NOMO-1 treated with DMSO at 0.1 percent for 48 hours (cell line): ENCODE data around the gene LRP1B.
A peak's percentile ranks its signal among the peaks of the same experiment; 100 is the strongest.

Source experiments
- DNase-seq: peaks from one replicate; lab custom pipeline; 2025; ENCODE audit not compliant: unreplicated experiment; lab: John Stamatoyannopoulos, UW

Gene LRP1B

DNA sequence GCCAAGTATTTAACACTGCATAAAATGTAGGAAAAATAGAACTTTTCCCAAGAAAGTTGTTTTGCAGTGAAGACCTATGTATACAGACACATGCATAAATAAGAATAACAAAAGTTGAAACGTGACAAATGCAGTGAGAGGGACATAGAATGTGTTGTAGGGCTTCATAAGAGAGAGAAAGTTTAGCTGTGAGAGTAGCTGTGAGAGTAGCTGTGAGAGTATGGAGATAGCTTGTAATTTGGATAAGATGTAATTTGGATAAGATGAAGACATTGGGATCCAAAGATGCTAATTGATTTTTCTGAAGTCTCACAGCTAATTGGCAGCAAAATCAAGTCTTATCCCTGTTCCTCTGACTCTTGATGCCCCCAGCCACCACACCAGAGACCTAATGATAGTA lies 170.9 kb downstream of the LRP1B start:
- DNase-seq = no peak

DNA sequence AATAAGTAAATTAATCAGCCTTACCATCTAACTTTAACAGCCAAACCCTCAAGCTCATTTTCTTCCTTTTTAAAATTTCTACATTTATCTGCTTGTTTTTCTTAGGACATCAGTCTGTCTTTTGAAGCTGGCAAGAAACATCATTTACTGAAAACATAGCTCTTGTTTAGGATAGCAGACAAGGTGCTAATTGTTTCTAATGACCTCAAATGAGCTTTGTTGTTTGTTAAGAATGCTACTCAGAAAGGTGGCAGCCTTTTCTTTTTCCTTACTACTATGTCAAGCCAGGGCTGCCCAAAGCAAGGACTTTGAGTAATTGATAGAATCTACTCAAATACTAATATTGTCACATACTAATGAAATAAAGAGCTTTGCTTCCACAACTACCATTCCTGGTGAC lies 171.8 kb downstream of the LRP1B start:
- DNase-seq = no peak

DNA sequence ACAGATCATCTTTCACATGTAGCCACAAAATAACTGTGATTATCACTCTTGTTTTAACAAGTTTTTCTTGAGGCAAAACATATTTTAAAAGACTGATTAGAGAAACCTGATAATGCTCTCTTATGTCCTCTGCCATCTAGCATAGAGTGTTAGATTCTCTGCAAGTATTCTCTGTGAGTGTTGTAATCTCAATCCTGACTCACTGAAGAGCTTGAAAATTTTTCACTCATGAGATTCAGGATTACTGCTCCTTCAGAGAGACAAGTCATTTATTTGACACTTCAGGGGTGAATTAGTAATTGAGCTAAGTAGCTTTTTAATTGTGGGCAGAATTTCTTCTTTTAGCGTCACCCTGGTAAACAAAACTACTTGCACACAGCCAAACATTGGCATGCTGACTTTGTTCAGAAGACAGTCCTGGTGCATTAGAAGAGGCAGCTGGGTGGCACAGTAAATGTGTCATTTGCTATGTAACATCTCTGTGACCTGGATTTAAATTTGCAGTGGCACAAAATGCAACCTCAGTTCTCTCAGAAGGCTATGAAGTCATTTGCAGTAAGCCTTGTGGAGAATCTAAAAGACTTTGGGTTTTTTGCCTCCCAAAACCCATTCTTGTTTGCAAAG lies 172.9 kb downstream of the LRP1B start:
- DNase-seq = no peak

DNA sequence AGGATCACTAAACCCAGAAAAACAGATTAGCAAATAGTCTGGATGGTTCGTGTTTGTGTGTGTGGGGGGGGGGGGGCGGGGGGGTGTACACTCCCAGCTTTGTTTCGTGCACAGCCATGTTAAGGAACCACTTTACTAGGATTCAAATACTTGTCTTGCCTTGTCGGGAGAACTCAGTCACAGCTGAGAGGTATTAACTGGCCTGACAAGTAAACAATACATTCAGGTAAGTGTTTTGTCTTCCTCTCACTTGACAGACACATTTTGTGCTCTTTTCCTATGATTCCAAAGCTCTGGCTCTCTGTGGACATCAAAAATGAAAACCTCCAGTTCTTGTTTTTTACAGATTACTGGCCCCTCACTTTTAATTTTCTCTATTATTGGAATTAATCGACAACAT lies 173.5 kb downstream of the LRP1B start:
- no peak for DNase-seq

DNA sequence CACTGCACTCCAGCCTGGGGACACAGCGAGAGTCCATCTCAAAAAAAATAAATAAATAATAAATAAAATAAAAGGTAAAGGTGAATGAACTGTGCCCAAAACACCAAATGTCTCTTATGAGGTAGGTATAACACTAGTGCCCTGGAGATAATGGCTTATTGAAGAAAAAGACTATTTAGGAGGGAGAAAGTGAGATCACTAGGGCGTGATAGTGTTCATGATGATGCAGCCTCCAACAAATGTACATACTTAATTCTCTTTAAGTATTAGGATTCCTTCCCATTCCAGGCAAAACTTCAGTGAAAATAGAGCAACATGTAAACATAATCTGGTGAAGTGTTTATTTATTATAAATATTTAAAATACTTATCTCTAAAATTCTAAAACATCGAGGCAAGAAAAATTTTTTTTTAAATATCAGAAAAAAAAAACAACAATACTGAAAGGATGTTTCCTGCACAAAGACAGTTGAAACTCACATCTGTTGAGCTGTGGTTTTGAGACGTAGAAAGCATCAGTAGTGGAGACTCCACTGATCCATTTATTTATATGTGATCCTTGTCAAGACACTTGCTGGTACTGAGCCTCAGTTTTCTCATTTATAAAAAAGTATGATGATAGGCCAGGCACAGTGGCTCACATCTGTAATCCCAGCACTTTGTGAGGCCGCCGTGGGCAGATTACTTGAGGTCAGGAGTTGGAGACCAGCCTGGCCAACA lies 183.3 kb downstream of the LRP1B start:
- DNase-seq = no peak

DNA sequence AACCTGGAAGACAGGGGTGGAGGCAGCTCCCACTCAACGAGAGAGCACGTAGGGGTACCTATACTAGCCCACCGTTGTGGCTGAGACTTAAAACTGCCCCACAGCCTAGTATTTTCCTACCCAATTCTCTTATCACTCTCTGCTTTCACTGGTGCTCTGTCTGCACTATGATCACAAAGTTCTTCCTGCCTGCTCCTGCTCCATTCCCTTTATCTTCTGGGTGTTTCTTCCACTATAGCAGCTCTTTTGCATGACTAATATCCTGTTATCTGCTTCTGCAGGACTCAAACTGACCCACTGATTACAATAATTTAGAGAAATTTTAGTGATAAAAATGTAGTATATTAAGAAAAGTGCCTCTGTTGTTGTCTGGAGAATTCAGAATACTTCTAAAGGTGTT lies 184.8 kb downstream of the LRP1B start:
- no peak for DNase-seq

DNA sequence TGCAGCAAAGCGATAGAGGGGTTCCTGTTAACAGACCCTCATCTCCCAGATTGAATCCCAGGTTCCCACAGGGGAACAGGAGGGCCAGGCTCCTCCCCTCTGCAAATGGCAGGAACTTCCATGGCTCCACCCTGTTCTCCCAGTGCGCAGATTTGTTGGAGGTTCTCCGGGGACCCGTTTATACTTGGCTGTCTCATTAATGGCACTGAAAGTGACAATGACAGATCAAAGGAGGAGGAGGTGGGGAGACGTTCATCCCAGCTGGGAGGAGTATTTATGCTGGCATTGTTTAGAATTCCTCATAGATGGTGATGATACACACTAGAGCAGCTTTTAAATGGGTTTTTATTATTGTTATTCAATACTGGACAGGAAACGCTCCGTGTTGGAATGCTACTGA lies 186.9 kb downstream of the LRP1B start:
- DNase-seq = no peak

DNA sequence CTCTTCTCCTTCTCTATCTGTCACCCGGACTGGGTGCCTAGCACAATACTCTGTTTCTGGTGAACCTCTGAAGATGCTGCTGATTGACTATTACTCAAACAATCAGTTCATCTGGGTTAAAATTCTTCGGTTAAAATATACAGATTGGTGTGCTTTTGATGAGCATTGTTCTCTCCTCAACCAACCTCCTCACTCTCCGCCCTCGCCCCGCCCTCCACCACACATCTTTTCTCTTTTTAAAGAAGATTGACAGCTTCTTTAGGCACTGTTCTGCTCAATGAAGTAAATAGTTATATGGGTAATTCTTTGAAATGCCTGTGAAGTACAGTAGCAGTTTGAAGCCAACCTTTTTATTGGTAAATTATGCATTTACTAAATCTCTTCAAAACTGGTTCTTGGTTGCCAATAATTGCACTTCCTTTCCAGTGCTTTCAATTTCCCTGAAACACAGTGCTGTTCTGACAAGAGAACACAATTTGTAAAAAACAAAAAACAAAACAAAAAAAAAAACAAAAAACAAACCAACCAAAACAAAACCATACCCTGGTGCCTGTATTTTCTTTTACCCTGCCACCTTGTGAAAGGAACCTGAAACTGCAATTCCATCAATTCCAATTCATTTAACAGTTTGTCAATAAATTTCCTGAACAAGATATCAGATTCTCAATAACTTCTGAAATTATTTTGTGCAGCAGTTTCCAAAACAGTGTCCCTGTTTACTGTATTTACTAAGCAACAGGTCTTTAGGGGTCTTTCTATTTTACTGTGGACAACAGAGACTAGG lies 188.6 kb downstream of the LRP1B start:
- no peak for DNase-seq

DNA sequence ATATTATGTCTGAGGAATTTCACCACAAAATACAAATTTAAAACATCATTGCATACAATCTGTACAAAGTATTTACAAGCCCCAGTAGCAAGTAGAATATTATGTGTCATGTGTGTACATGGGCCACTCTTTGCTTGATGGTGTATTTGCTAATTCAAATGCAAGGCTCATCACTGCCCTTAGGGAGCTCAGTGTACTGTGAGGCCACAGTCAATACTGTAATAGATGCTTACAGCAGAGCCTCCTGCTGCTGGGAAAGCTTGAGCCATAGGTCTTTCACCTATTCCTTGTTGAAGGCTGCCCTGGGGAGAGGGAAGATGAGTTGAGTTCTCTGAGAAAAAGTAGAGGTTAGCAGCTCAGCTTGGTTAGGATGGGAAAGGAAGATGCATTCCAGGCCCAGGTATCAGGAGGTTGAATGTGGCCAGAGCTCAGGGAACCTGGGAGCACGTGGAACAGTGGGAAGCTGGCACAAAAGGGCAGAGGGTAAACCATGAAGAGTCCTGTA lies 189.6 kb downstream of the LRP1B start:
- no peak for DNase-seq

DNA sequence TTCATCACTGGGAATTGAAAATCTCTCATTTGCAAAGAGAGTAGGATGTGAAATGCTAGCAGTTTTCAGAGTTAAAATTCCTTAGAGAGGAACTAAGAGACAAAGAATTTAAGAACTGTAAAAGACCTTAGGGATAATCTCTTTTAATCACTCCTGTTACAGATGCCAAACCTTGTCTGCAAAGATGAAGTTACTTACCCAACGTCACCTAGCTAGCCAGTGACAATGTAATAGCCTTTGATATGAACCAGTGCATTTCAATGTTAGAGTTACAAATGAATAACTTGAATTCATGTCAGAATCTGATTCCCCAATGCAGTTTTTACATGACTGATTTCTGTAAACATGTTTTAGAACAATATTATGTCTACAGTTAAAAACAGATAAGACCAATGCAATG lies 190.1 kb downstream of the LRP1B start:
- DNase-seq = no peak

DNA sequence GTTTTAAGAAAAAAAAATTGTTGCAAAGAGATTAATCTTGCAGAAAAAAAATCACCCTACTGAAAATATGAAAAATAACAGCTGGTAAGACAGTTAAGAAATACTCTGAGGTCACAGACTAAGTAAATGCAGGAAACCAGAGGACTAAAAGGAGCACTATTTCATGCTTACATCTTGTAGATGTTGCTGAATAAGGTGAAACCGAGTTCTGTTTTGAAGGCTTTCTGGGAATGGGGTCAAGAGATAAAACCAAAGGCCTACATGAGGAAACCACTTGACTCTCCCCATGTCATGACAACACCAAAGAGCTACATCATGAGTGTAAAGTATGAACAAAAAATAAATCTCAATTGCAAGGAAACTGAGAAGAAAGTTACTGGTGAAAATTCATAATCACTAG lies 197.6 kb downstream of the LRP1B start:
- no peak for DNase-seq

DNA sequence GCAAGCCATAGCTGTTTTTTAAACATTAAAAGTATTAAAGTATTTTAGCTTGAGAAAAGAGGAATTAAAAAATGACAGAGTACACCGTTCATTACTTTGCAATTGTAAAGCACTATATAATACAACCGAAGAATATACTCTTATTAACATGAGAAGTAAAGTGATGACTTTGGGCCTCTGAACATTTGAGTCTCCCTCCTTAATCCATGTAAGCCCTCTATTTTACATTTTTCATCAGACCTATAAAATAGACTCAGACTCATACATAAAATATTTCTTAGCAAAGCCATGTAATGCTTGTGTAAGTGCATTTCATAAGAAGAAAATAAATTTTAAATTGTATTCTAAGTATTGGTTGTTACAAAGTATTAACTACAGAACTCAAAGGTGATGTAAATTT lies 198.6 kb downstream of the LRP1B start:
- no peak for DNase-seq

DNA sequence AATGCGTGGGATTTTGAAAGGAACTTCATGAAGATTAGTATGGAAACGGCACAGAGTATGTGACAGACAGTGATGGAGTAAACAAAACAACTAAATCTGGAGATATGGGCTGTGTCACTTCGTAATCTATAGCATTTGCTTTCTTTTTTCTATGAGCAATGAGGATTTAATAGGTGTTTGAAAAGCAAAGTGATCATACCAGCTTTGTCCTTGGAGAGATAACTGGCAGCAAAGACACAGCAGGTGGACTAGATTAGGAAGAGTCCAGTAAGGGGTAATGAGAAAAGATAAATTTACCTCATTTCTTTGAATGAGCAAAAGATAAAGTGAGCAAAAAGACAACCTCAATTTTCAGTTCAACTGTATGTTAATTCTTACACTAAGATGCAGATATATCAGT lies 199.0 kb downstream of the LRP1B start:
- DNase-seq = no peak

DNA sequence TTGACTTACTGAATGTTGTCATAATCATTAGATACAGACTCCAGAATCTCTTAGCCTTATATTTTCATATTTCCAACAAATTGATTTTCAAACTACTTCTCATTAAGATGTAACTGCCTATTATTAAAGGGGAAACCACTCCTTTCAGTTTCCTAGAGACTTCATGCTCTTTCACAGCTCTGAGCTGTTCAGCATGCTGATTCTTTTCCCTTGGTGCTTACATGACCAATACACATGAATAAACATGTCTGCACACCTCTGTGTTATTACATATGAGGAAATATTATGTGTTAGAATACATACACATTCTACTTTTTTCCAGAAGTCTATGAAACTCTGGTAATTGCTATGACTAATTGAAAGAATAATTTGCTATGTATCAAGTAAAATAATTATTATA lies 200.0 kb downstream of the LRP1B start:
- no peak for DNase-seq

DNA sequence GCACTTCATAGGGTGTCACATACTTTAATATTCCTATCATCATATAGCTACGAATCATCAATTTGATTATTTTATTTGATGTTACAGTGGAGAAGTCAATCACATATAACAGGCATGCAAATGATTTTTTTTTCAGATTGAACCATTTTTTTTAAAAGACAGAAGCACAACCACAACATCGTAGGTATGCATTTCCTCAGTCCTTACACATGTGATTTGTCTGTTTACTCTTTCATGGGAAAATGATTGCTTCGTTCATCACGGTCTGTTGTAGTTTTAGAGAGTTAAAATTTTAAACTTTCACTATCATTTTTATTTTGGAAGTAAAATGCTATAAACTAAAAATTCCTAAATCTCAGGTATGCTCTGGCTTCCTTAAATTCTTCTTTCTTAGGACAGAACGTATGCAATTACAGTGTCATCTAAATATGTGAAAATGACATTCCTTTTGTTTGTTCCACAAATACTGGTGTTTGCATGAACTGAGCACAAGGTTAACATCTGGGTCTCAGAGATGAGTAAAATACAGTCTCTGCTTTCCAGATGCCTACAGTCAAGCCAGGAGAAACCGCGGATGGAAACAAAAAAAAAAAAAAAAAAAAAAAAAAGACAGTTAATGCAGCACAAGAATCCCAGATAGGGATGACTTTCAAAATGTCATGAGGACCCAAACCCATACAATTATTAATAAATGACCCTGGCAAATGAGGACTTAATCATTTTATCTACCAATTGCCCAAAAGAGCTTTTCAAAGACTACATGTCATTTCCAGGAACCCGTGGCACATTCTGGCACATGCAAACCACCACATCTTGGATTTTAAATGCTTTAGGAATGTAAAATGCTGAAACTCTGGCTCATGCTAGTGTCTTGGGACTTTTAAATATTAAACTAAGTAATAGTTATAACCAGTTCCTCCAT lies 201.2 kb downstream of the LRP1B start:
- DNase-seq = no peak

DNA sequence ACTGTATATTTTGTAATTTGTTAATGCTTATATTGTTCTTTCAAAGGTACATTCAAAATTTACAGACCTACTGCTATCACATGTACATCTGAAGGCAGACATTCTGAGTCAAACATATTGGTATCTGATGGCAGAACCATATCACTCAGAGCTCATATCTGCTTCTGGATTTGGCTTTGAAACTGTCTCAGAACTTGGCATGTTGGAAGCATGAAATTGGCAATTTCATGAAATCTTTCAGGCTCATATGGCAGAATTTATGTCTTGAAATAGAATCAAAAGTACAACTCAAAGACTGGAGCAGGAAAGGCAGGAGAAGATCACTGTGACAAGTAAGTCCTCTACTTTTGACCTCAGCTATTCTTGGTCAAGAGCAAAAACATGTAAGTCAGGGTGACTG lies 202.3 kb downstream of the LRP1B start:
- DNase-seq = no peak

DNA sequence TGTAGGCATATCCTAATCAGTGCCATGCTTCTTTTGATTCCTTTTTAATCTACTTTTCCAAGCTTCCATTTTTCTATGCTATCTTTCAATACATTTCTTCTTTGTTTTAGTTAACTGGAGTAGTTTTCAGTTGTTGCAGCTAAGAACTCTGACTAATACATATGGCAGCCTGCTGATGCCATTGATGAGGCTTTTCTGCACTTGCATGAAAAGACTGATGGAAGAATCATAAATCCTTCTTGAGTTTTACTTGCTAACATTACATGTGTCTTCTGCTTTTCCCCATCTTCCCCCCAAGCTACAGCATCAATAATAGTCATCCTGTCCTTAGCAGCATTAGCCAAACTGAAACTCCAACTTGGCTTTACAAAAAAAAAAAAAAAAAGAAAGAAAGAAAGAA lies 203.3 kb downstream of the LRP1B start:
- no peak for DNase-seq

DNA sequence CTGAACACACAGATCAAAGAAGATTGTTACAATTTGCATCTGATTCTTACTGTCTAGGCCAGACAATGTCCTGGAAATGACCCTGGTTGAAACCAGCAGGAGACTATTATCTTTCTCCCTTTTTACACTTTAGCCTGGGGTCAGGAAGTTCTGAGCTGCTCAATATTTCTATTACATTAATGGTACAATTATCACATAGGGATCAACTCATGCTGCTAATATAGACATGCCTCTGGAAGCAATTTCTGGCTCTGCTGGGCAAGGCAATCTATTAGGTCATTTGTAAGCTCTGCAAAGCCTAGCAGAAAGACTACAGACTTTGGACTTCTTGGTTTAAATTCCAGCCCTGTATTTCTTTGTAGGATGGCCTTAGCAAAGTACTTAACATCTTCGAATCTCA lies 205.3 kb downstream of the LRP1B start:
- DNase-seq = no peak

DNA sequence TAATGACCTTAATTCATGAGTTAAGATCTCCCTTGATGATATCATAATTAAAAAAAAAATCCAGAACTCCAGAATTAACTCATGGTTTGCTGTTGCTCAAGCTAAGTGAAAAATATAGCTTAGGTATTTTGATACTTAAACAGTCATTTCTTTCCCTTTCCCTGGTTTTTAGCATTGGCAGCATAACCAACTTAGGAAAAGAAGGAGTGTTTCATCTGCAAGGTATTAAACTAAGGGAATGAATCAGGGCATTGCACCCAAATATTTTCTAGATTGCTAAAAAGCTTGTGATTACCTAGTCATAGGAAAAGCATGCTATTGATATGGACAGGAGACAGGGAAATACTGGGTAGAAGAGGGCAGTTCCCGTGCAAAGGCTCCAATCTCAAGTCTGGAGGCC lies 207.2 kb downstream of the LRP1B start:
- DNase-seq = no peak

DNA sequence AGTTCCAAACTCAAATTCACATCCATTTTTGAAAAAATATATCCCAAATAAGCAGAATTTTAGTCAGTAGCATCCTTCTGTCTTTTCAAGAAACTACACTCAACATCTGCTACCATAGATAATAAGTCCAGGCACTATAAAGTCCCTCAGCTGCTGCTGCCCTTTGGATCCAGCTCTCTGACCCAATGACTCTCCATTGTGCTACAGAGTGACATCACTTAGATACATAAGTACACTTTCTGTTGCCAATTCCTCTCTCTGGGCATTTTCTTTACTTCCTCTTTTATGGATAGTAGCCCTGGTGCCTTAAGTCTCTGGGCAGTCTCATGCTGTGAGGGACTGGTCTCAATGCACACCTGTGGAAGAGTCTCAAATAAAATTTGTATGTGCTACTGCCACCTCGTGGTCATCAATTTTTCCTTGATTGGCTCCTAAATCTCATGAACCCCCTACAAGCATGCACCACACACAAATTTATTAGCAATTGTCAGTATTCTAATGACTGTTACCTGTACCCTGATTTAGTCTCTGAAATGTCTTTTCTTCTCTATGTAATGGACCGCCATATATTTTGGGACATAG lies 219.2 kb downstream of the LRP1B start:
- DNase-seq = peak; percentile 9

DNA sequence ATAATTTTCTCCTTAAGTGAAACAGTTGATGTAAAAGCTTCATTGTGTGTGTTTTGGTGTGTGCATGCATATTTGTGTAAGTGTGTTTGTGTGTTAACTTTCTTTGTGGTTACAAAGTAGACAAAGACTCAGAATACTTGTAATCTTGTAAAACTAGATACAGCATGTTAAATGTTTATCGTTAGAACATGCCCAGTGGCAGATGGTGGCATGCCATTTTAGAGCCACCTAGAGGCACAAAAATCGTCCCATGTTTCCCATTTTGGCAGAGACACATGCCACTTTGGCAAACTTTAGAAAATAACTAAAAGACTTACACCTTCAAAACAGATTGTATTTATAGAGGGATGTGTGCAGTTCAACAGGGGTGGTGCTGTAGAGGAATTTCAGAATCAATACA lies 224.1 kb downstream of the LRP1B start:
- no peak for DNase-seq
